Sigmoid colon (tissue), 4 donors: ENCODE data around the gene PIAS1.

ENCODE experiments used
- POLR2AphosphoS5 ChIP-seq, 4 donors: sonication (generic); formaldehyde crosslinking; IDR thresholded peaks; one replicate each; pipeline ENCODE4 v1.6.1; 2017; ENCODE audit warnings: antibody characterized with exemption in 4 of 4
- TF ChIP-seq, protein P1 (sequence below), 4 experiments: fragments of 450-650 bp in 3 of 4; fragments of 200-600 bp in 1 of 4; IDR thresholded peaks; one replicate each; pipeline ENCODE4 v1.5.1; 2016 to 2019; ENCODE audit warnings: antibody characterized with exemption in 4 of 4, mild to moderate bottlenecking in 3 of 4, moderate library complexity in 2 of 4

DNA sequence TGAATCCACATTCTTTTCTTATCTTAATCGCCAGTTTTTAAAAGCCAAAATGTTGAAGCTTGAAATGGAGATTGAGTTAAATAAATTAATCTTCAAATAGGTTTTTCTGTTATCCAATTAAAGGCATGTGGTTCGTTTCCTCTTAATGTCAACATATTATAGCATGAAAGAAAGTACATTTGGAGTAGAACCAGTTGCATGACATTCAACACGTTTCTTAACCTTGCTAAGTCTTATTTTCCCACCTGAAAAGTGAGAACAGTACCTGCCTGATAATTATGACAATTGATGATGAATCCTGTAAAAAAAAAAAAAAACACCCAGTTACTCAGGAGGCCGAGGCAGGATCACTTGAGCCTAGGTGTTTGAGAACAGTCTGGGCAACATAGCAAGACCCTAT is 29.3 kb downstream of the PIAS1 start:
- TF ChIP-seq, protein P1, sequence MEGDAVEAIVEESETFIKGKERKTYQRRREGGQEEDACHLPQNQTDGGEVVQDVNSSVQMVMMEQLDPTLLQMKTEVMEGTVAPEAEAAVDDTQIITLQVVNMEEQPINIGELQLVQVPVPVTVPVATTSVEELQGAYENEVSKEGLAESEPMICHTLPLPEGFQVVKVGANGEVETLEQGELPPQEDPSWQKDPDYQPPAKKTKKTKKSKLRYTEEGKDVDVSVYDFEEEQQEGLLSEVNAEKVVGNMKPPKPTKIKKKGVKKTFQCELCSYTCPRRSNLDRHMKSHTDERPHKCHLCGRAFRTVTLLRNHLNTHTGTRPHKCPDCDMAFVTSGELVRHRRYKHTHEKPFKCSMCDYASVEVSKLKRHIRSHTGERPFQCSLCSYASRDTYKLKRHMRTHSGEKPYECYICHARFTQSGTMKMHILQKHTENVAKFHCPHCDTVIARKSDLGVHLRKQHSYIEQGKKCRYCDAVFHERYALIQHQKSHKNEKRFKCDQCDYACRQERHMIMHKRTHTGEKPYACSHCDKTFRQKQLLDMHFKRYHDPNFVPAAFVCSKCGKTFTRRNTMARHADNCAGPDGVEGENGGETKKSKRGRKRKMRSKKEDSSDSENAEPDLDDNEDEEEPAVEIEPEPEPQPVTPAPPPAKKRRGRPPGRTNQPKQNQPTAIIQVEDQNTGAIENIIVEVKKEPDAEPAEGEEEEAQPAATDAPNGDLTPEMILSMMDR (IDR thresholded peaks at IDR 0.05) = no peak
- no peak for TF ChIP-seq POLR2AphosphoS5 (IDR thresholded peaks at IDR 0.05)
